H1 (cell line): Measurements from ENCODE around the gene WDR27. TPM values are rescaled to one million over a fixed set of nuclear protein-coding genes. Genes with fewer than 3 reads are reported as not detected.

Experiments
- NRF1 ChIP-seq: IDR thresholded peaks from 2 replicates; pipeline ENCODE4 v1.6.1; 2011; ENCODE audit warnings: mild to moderate bottlenecking, low read depth, low read length, improper control_type of control experiment
- polyA plus RNA-seq, 7 experiments: library from polyadenylated mRNA; depleted of rRNA in 3 of 7; stranded (reverse) in 5 of 7; unstranded in 2 of 7; fragments of >200 nt in 5 of 7; fragments of 200-250 nt in 2 of 7; gene quantifications; 1 replicate in 5 of 7; 2 replicates in 1 of 7; 4 replicates in 1 of 7; pipeline versions ENCODE4 v1.2.1 to v1.2.3, GENCODE V29; 2011 to 2013; ENCODE audit warnings: missing spikeins in 2 of 7, mixed read lengths in 2 of 7
- total RNA-seq: library from RNA; stranded (reverse); fragmentation: NEBNext Ultra II Directional; extraction: Animal tissue kit (Norgen Biotek cat#: 25700); gene quantifications from 2 replicates; pipeline ENCODE4 v1.2.1, GENCODE V29; 2021
- TF ChIP-seq, protein P1 (sequence below): IDR thresholded peaks from 2 replicates; pipeline ENCODE4 v1.6.1; 2011; ENCODE audit warnings: low read length, improper control_type of control experiment

Gene WDR27
- total and polyA plus RNA-seq, 2 of the 8 experiments (the other 6 are each of a cell fraction or from before 2014, with no cell fraction given), result 53.6 to 68.6 TPM

- TF ChIP-seq, protein P1, sequence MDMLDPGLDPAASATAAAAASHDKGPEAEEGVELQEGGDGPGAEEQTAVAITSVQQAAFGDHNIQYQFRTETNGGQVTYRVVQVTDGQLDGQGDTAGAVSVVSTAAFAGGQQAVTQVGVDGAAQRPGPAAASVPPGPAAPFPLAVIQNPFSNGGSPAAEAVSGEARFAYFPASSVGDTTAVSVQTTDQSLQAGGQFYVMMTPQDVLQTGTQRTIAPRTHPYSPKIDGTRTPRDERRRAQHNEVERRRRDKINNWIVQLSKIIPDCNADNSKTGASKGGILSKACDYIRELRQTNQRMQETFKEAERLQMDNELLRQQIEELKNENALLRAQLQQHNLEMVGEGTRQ, result no peak
- no peak for TF ChIP-seq NRF1
Measured at GRCh38 chr6:169738204-169738975, 36.6 kb upstream of the WDR27 start (continued).
